Mesendoderm (in vitro differentiated cells): Measurements from ENCODE around the gene ZZZ3.
"Not testable (repeated sequence)": the region's sequence is repeated elsewhere in the genome, so short reads cannot be mapped to it uniquely, and the experiment has no call there.

Source experiments
- DNase-seq: peaks from one replicate; pipeline ENCODE4 v3.0.0; 2013
- H2AK5ac ChIP-seq: 2 replicates; pipeline ENCODE4 v1.6.1; 2013; ENCODE audit warnings: low read length, inconsistent platforms
- H2BK120ac ChIP-seq: 2 replicates; pipeline ENCODE4 v1.6.1; 2013; ENCODE audit warnings: low read depth, mild to moderate bottlenecking, low read length, moderate library complexity, mixed read lengths
- H2BK15ac ChIP-seq: replicated peaks from 2 replicates; pipeline ENCODE4 v1.6.1; 2013; ENCODE audit warnings: low read depth, mild to moderate bottlenecking, moderate library complexity
- H2BK5ac ChIP-seq: 2 replicates; pipeline ENCODE4 v1.6.1; 2013; ENCODE audit warnings: low read length, inconsistent platforms
- H3K18ac ChIP-seq: 2 replicates; pipeline ENCODE4 v1.6.1; 2013; ENCODE audit warnings: mild to moderate bottlenecking, low read length, mixed read lengths
- H3K23ac ChIP-seq: one replicate; pipeline ENCODE4 v1.6.1; 2013; ENCODE audit warnings: low read length
- H3K27ac ChIP-seq: 2 replicates; pipeline ENCODE4 v1.5.1; 2013; ENCODE audit warnings: low read depth, mild to moderate bottlenecking, inconsistent platforms, low read length, moderate library complexity
- H3K27me3 ChIP-seq: 2 replicates; pipeline ENCODE4 v1.6.1; 2013; ENCODE audit warnings: low read length, control low read depth, mild to moderate bottlenecking, inconsistent platforms; ENCODE audit not compliant: insufficient read depth, poor library complexity
- H3K36me3 ChIP-seq: 2 replicates; pipeline ENCODE4 v1.6.1; 2013; ENCODE audit warnings: low read length, inconsistent platforms; ENCODE audit not compliant: control insufficient read depth, insufficient read depth
- H3K4ac ChIP-seq: one replicate; pipeline ENCODE4 v1.6.1; 2013; ENCODE audit warnings: low read depth, mild to moderate bottlenecking, low read length, moderate library complexity
- H3K4me1 ChIP-seq: 2 replicates; pipeline ENCODE4 v1.6.1; 2013; ENCODE audit warnings: low read depth, low read length, inconsistent platforms; ENCODE audit not compliant: control insufficient read depth
- H3K4me2 ChIP-seq: 2 replicates; pipeline ENCODE4 v1.6.1; 2013; ENCODE audit warnings: low read length
- H3K4me3 ChIP-seq: 2 replicates; pipeline ENCODE4 v1.5.1; 2013; ENCODE audit warnings: mild to moderate bottlenecking, low read length
- H3K56ac ChIP-seq: one replicate; pipeline ENCODE4 v1.6.1; 2013; ENCODE audit warnings: low read length
- H3K79me1 ChIP-seq: 2 replicates; pipeline ENCODE4 v1.6.1; 2013; ENCODE audit warnings: low read length, inconsistent platforms
- H3K79me2 ChIP-seq: 2 replicates; pipeline ENCODE4 v1.6.1; 2013; ENCODE audit warnings: mild to moderate bottlenecking, low read length; ENCODE audit not compliant: control insufficient read depth, insufficient read depth
- H3K9ac ChIP-seq: 2 replicates; pipeline ENCODE4 v1.6.1; 2013; ENCODE audit warnings: low read length, inconsistent platforms
- H4K5ac ChIP-seq: one replicate; pipeline ENCODE4 v1.6.1; 2013; ENCODE audit warnings: low read length
- H4K8ac ChIP-seq: one replicate; pipeline ENCODE4 v1.6.1; 2013; ENCODE audit warnings: low read depth, mild to moderate bottlenecking, control low read depth, low read length, moderate library complexity
- WGBS: extraction: QIAGEN DNeasy Blood & Tissue Kit; methylation state at CpG from one replicate; pipeline ENCODE4 v1.1.7; 2013; ENCODE audit warnings: low lambda C conversion rate, missing lambda C conversion rate; ENCODE audit not compliant: insufficient coverage; ENCODE audit errors: extremely low coverage; 5-methylcytosine and 5-hydroxymethylcytosine counted together

Gene ZZZ3

GRCh38 chr1:77652970-77653516, 29.4 kb downstream of the ZZZ3 start:
- no peak for DNase-seq
- H3K79me2 ChIP-seq, result peaks cover 33% of the 10 kb centered on the region
- no peak overlapping the region for H3K23ac ChIP-seq
- H3K4ac ChIP-seq, result no peak overlapping the region
- no peak overlapping the region for H3K4me2 ChIP-seq
- no peak overlapping the region for H3K9ac ChIP-seq
- no peaks in the 10 kb centered on the region for H3K4me1 ChIP-seq
- H3K79me1 ChIP-seq, result peaks cover 5% of the 10 kb centered on the region
- no peak overlapping the region for H2BK15ac ChIP-seq
- no CpG with 5 or more reads among the region's 6 CpGs for WGBS
- H3K4me3 ChIP-seq, result no peak overlapping the region
- no peaks in the 10 kb centered on the region for H3K36me3 ChIP-seq
- no peak overlapping the region for H2BK5ac ChIP-seq
- H2BK120ac ChIP-seq, result no peak overlapping the region
- no peak overlapping the region for H3K18ac ChIP-seq
- H4K5ac ChIP-seq, result no peak overlapping the region
- H4K8ac ChIP-seq, result no peak overlapping the region
- H3K27me3 ChIP-seq, result no peaks in the 10 kb centered on the region
- H2AK5ac ChIP-seq, result no peak overlapping the region
- no peak overlapping the region for H3K56ac ChIP-seq
- H3K27ac ChIP-seq, result no peak overlapping the region

- no peak for DNase-seq
- Histone ChIP-seq H4K5ac (no peak overlapping the region), H3K27me3 (no peaks in the 10 kb centered on the region), H2AK5ac (no peak overlapping the region), H2BK5ac (no peak overlapping the region), H3K23ac (no peak overlapping the region), H3K4ac (no peak overlapping the region), H3K56ac (no peak overlapping the region), H3K79me1 (peaks cover 9% of the 10 kb centered on the region), H4K8ac (no peak overlapping the region), H2BK15ac (no peak overlapping the region), H2BK120ac (no peak overlapping the region), H3K27ac (no peak overlapping the region), H3K4me2 (no peak overlapping the region), H3K4me1 (no peaks in the 10 kb centered on the region), H3K4me3 (no peak overlapping the region), H3K9ac (no peak overlapping the region), H3K36me3 (no peaks in the 10 kb centered on the region), H3K18ac (no peak overlapping the region), H3K79me2 (peaks cover 36% of the 10 kb centered on the region)
Observed at GRCh38 chr1:77652268-77652667, 30.2 kb downstream of the ZZZ3 start.

GRCh38 chr1:77649127-77649526, 33.3 kb downstream of the ZZZ3 start:
- Histone ChIP-seq H3K4me3 (no peak overlapping the region), H3K23ac (no peak overlapping the region), H2BK15ac (no peak overlapping the region), H3K18ac (no peak overlapping the region), H3K27ac (no peak overlapping the region), H3K4ac (no peak overlapping the region), H4K5ac (no peak overlapping the region), H3K4me2 (no peak overlapping the region), H2BK120ac (no peak overlapping the region), H3K36me3 (no peaks in the 10 kb centered on the region), H2AK5ac (no peak overlapping the region), H4K8ac (no peak overlapping the region), H3K4me1 (no peaks in the 10 kb centered on the region), H3K9ac (no peak overlapping the region), H3K79me2 (peaks cover 39% of the 10 kb centered on the region), H3K56ac (no peak overlapping the region), H2BK5ac (no peak overlapping the region), H3K27me3 (no peaks in the 10 kb centered on the region), H3K79me1 (peaks cover 10% of the 10 kb centered on the region)
- WGBS, result no CpG with 5 or more reads among the region's 2 CpGs
- no peak for DNase-seq

- no CpG with 5 or more reads among the region's 6 CpGs for WGBS
- H3K36me3 ChIP-seq, result not testable (repeated sequence)
Observed at GRCh38 chr1:77646224-77646623, 36.2 kb downstream of the ZZZ3 start.

GRCh38 chr1:77643456-77643855, 39.0 kb downstream of the ZZZ3 start:
- Histone ChIP-seq H3K27ac (no peak overlapping the region), H3K4ac (no peak overlapping the region), H2AK5ac (no peak overlapping the region), H3K9ac (no peak overlapping the region), H3K36me3 (no peaks in the 10 kb centered on the region), H3K56ac (no peak overlapping the region), H3K79me2 (peaks cover 19% of the 10 kb centered on the region), H4K8ac (no peak overlapping the region), H2BK5ac (no peak overlapping the region), H3K79me1 (peaks cover 9% of the 10 kb centered on the region), H3K4me1 (no peaks in the 10 kb centered on the region), H4K5ac (no peak overlapping the region), H3K4me3 (no peak overlapping the region), H3K27me3 (no peaks in the 10 kb centered on the region), H3K18ac (no peak overlapping the region), H2BK15ac (no peak overlapping the region), H3K23ac (no peak overlapping the region), H2BK120ac (no peak overlapping the region), H3K4me2 (no peak overlapping the region)
- no peak for DNase-seq
- no CpG with 5 or more reads among the region's 2 CpGs for WGBS

More at GRCh38 chr1:77646224-77646623, 36.2 kb downstream of the ZZZ3 start:
- not testable (repeated sequence) for H2BK5ac ChIP-seq, H2BK120ac ChIP-seq, H3K9ac ChIP-seq, H3K18ac ChIP-seq, H2AK5ac ChIP-seq, DNase-seq, H4K5ac ChIP-seq, H3K27me3 ChIP-seq, H3K4me1 ChIP-seq, H3K4me3 ChIP-seq, H3K27ac ChIP-seq, H2BK15ac ChIP-seq, H4K8ac ChIP-seq, H3K23ac ChIP-seq, H3K56ac ChIP-seq, H3K4ac ChIP-seq, H3K4me2 ChIP-seq
- H3K79me1 ChIP-seq, result peaks cover 10% of the 10 kb centered on the region
- H3K79me2 ChIP-seq, result peaks cover 28% of the 10 kb centered on the region

- H3K79me2 ChIP-seq, result peaks cover 17% of the 10 kb centered on the region
- H3K36me3 ChIP-seq, result no peaks in the 10 kb centered on the region
- no peak overlapping the region for H4K8ac ChIP-seq
- H3K4me3 ChIP-seq, result no peak overlapping the region
- H2AK5ac ChIP-seq, result no peak overlapping the region
- no peak overlapping the region for H2BK5ac ChIP-seq
- H3K27me3 ChIP-seq, result no peaks in the 10 kb centered on the region
- no peak overlapping the region for H3K4ac ChIP-seq
- H3K56ac ChIP-seq, result no peak overlapping the region
- no peak overlapping the region for H3K9ac ChIP-seq
- no CpG with 5 or more reads among the region's 3 CpGs for WGBS
- no peak overlapping the region for H3K4me2 ChIP-seq
- H3K18ac ChIP-seq, result no peak overlapping the region
- H2BK120ac ChIP-seq, result no peak overlapping the region
- no peak overlapping the region for H3K27ac ChIP-seq
- DNase-seq, result no peak
- no peak overlapping the region for H3K23ac ChIP-seq
- no peak overlapping the region for H4K5ac ChIP-seq
- H3K79me1 ChIP-seq, result peaks cover 9% of the 10 kb centered on the region
- no peak overlapping the region for H2BK15ac ChIP-seq
- no peaks in the 10 kb centered on the region for H3K4me1 ChIP-seq
Observed at GRCh38 chr1:77642941-77643340, 39.5 kb downstream of the ZZZ3 start.
